Measurements from ENCODE around the gene CEMIP. TPM values are rescaled to one million over a fixed set of nuclear protein-coding genes. Genes with fewer than 3 reads are reported as not detected.

Gene CEMIP
- total and polyA plus RNA-seq, 2 of the 13 experiments (the other 11 are each of a cell fraction or from before 2014, with no cell fraction given) = 4.3 to 28.5 TPM

GRCh38 chr15:80932989-80933388 is 153.8 kb downstream of the CEMIP start:
- no peaks in the 10 kb centered on the region for H4K20me1 ChIP-seq (ENCODE audit: insufficient read depth, low read length)
- in situ Hi-C loops (cut with HindIII; ENCODE audit: extremely low pct_ligation_motif_present, low pct_unique_long_range_greater_than_20kb) (no loop called here), intact Hi-C loops (cut with micrococcal nuclease; ENCODE audit: unreplicated experiment) (no loop called here)
- ChIA-PET CTCF (ENCODE audit: low intra/inter-chr PET ratio, low total read pairs) (no interaction called here), POLR2A (no interaction called here)
- H3K27ac ChIP-seq (ENCODE audit: extremely low read length, insufficient read depth, low read length) = no peak overlapping the region
- FAIRE-seq = no peak
- no peaks in the 10 kb centered on the region for H3K4me1 ChIP-seq (ENCODE audit: insufficient read depth, low read length)
- no TSS peak for BruUV-seq (replicated peaks)
- no peak for ATAC-seq
- no peak for TF ChIP-seq FLYWCH1 (CRISPR knock-in tag; IDR thresholded peaks at IDR 0.05)
- TF ChIP-seq SNRNP70 (IDR thresholded peaks at IDR 0.05; ENCODE audit: low read depth, low read length) = no peak
- TF ChIP-seq XBP1 (CRISPR knock-in tag; IDR thresholded peaks at IDR 0.05) = no peak
- TF ChIP-seq ZMAT5 (CRISPR knock-in tag; IDR thresholded peaks at IDR 0.05; ENCODE audit: borderline replicate concordance, low read depth) = no peak
- no peak for TF ChIP-seq ZNF749 (CRISPR knock-in tag; IDR thresholded peaks at IDR 0.05; ENCODE audit: borderline replicate concordance)
- TF ChIP-seq ZUFSP (CRISPR knock-in tag; IDR thresholded peaks at IDR 0.05; ENCODE audit: borderline replicate concordance) = no peak
- no peak for TF ChIP-seq SP2 (CRISPR knock-in tag; IDR thresholded peaks at IDR 0.05)
- TF ChIP-seq NR1H2 (CRISPR knock-in tag; IDR thresholded peaks at IDR 0.05; ENCODE audit: borderline replicate concordance, low read depth) = no peak
- TF ChIP-seq ELF4 (CRISPR knock-in tag; IDR thresholded peaks at IDR 0.05; ENCODE audit: borderline replicate concordance) = no peak
- no peak for TF ChIP-seq ZNF34 (CRISPR knock-in tag; IDR thresholded peaks at IDR 0.05; ENCODE audit: borderline replicate concordance)
- DNase-seq (ENCODE audit: low spot score) = no peak
- H3K79me2 ChIP-seq (ENCODE audit: insufficient read depth, low read length) = no peaks in the 10 kb centered on the region
- WGBS (ENCODE audit: low lambda C conversion rate) = 98% methylated on average over 7 of the region's 15 CpGs
- H3K36me3 ChIP-seq (replicated peaks in 1 of 2; ENCODE audit: control insufficient read depth in 1 of 2, insufficient read depth in 2 of 2, low read length in 2 of 2) = peaks cover 25 to 69% of the 10 kb centered on the region in 2 experiments; a peak in 4 of 5 replicates
- no peak overlapping the region for H2AFZ ChIP-seq (ENCODE audit: low read length)
- no peaks in the 10 kb centered on the region for H3K9me3 ChIP-seq (ENCODE audit: low read length)
- no peak overlapping the region for H3K4me2 ChIP-seq (ENCODE audit: low read depth, low read length)
- H3K4me3 ChIP-seq (replicated peaks in 1 of 3; ENCODE audit: insufficient read depth in 1 of 3, low read depth in 2 of 3, low read length in 3 of 3) = no peak overlapping the region
- H3K27me3 ChIP-seq (ENCODE audit: control insufficient read depth in 1 of 2, insufficient read depth in 2 of 2, low read length in 2 of 2) = no peaks in the 10 kb centered on the region
- no peak overlapping the region for H3K9ac ChIP-seq (ENCODE audit: insufficient read depth, low read depth, low read length)
